K562 (cell line): ENCODE data around the gene CPSF4L. TPM values are rescaled to one million over a fixed set of nuclear protein-coding genes. Genes with fewer than 3 reads are reported as not detected.
A peak's percentile ranks its signal among the peaks of the same experiment; 100 is the strongest.

Experiments
- ARID3A ChIP-seq: IDR thresholded peaks from 2 replicates; pipeline ENCODE4 v1.6.1; 2012; ENCODE audit warnings: low read depth, low read length, improper control_type of control experiment, borderline replicate concordance
- ELF4 ChIP-seq: fragments of 450-650 bp; formaldehyde crosslinking; IDR thresholded peaks from 2 replicates; pipeline ENCODE4 v1.4.0; 2022; ENCODE audit warnings: missing genetic modification characterization
- ESRRB ChIP-seq: fragments of 250-450 bp; sonication (Bioruptor Pico); IDR thresholded peaks from 2 replicates; pipeline ENCODE4 v1.5.0; 2020; ENCODE audit warnings: mild to moderate bottlenecking, moderate library complexity, borderline replicate concordance
- MBD2 ChIP-seq: sonication (generic); IDR thresholded peaks from 2 replicates; pipeline ENCODE4 v1.6.1; 2016; ENCODE audit warnings: low read depth, borderline replicate concordance
- PBX2 ChIP-seq, 2 experiments: IDR thresholded peaks in 1 of 2; conservative IDR thresholded peaks in 1 of 2; 2 replicates each; pipeline ENCODE4 v1.6.1; 2016; ENCODE audit warnings: low read depth in 2 of 2, mild to moderate bottlenecking in 1 of 2, missing compliant biosample characterization in 1 of 2, missing genetic modification characterization in 1 of 2, moderate library complexity in 1 of 2
- RB1 ChIP-seq: fragments of 450-650 bp; IDR thresholded peaks from 2 replicates; pipeline ENCODE4 v1.6.1; 2017; ENCODE audit warnings: low read depth, mild to moderate bottlenecking
- RBM15 ChIP-seq: fragments of 200-400 bp; formaldehyde crosslinking; IDR thresholded peaks from 2 replicates; pipeline ENCODE4 v1.6.1; 2018; ENCODE audit warnings: mild to moderate bottlenecking, low read length, moderate library complexity; ENCODE audit not compliant: insufficient read depth
- SPI1 ChIP-seq: IDR thresholded peaks from 2 replicates; pipeline ENCODE4 v1.6.1; 2011; ENCODE audit warnings: low read depth, low read length, control low read depth, borderline replicate concordance
- ZKSCAN3 ChIP-seq: fragments of 250-450 bp; sonication (Bioruptor Pico); IDR thresholded peaks from 2 replicates; pipeline ENCODE4 v1.4.0; 2020
- ZNF41 ChIP-seq: fragments of 250-450 bp; sonication (Bioruptor Pico); conservative IDR thresholded peaks from 2 replicates; pipeline ENCODE4 v1.4.0; 2020; ENCODE audit warnings: mild to moderate bottlenecking
- polyA plus RNA-seq, 8 experiments: library from polyadenylated mRNA; depleted of rRNA in 4 of 8; stranded (reverse) in 5 of 8; unstranded in 3 of 8; fragments of >200 nt; fragmentation: Nextera tagmentation in 2 of 8; fragmentation: Illumina TruSeq in 1 of 8; extraction: Ambion mirVana in 2 of 8; extraction: Trizol in 1 of 8; gene quantifications; 2 replicates each; pipeline versions ENCODE4 v1.2.1 to v1.2.3, GENCODE V29; 2011 to 2014; ENCODE audit warnings: inconsistent platforms in 1 of 8, missing spikeins in 1 of 8
- total RNA-seq, 7 experiments: library from RNA; depleted of rRNA in 6 of 7; stranded (reverse); fragments of >200 nt in 6 of 7; fragmentation: Illumina TruSeq in 2 of 7; extraction: Trizol in 2 of 7; gene quantifications; 2 replicates each; pipeline versions ENCODE4 v1.2.1 to v1.2.3, GENCODE V29; 2011 to 2021; ENCODE audit warnings: low replicate concordance in 1 of 7
- TF ChIP-seq, protein P1 (sequence below): fragments of 250-450 bp; sonication (Bioruptor Pico); IDR thresholded peaks from 2 replicates; pipeline ENCODE4 v1.4.0; 2020; ENCODE audit warnings: mild to moderate bottlenecking
- TF ChIP-seq, protein P2 (sequence below): fragments of 250-450 bp; sonication (Bioruptor Pico); IDR thresholded peaks from 2 replicates; pipeline ENCODE4 v1.8.0; 2022; ENCODE audit warnings: moderate library complexity, mild to moderate bottlenecking, inconsistent platforms

Gene CPSF4L
- total and polyA plus RNA-seq, 9 of the 15 experiments (the other 6 are each of a cell fraction or from before 2014, with no cell fraction given): not detected

- TF ChIP-seq SPI1 (no peak), PBX2 (CRISPR knock-in tag; IDR thresholded peaks at IDR 0.05; ENCODE audit: low read depth) (no peak), PBX2 (tag; conservative IDR thresholded peaks at IDR 0.05; ENCODE audit: low read depth) (peak; percentile 78), MBD2 (peak; percentile 74), ZNF41 (CRISPR knock-in tag) (no peak), ESRRB (no peak), ARID3A (peak; percentile 75), RB1 (no peak), RBM15 (no peak), ELF4 (CRISPR knock-in tag) (no peak), ZKSCAN3 (CRISPR knock-in tag) (no peak)
- TF ChIP-seq, protein P1, sequence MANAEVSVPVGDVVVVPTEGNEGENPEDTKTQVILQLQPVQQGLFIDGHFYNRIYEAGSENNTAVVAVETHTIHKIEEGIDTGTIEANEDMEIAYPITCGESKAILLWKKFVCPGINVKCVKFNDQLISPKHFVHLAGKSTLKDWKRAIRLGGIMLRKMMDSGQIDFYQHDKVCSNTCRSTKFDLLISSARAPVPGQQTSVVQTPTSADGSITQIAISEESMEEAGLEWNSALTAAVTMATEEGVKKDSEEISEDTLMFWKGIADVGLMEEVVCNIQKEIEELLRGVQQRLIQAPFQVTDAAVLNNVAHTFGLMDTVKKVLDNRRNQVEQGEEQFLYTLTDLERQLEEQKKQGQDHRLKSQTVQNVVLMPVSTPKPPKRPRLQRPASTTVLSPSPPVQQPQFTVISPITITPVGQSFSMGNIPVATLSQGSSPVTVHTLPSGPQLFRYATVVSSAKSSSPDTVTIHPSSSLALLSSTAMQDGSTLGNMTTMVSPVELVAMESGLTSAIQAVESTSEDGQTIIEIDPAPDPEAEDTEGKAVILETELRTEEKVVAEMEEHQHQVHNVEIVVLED (CRISPR knock-in tag): no peak
- TF ChIP-seq, protein P2, sequence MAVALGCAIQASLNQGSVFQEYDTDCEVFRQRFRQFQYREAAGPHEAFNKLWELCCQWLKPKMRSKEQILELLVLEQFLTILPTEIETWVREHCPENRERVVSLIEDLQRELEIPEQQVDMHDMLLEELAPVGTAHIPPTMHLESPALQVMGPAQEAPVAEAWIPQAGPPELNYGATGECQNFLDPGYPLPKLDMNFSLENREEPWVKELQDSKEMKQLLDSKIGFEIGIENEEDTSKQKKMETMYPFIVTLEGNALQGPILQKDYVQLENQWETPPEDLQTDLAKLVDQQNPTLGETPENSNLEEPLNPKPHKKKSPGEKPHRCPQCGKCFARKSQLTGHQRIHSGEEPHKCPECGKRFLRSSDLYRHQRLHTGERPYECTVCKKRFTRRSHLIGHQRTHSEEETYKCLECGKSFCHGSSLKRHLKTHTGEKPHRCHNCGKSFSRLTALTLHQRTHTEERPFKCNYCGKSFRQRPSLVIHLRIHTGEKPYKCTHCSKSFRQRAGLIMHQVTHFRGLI (CRISPR knock-in tag): no peak
These were observed 32.9 kb downstream of the CPSF4L start (continued) for GRCh38 chr17:73228748-73229236.
